ENCODE measurements around the gene FLYWCH2. TPM values are rescaled to one million over a fixed set of nuclear protein-coding genes. Genes with fewer than 3 reads are reported as not detected.
A peak's percentile ranks its signal among the peaks of the same experiment; 100 is the strongest.

Gene FLYWCH2
- total and polyA plus RNA-seq, 2 of the 13 experiments (the other 11 are each of a cell fraction or from before 2014, with no cell fraction given): 16.9 to 19.8 TPM

DNA sequence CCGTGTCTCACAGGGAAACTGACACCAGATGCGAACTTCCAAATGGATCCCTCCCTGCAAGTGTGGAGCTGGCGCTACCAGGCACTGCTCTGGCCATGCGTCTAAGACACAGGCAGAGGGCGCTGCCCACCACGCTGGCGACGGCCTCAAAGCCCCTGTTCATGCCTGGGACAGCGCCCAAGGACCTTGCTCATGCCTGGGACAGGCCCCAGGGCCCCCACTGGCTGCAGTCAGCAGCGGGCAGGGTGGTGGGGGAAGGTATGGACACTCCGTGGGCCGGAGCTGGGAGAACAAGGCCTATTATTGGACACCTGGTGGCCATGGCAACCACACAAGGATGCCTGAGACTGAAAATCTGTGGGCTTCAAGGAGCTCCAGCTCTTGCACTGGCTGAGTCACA, 44.1 kb upstream of the FLYWCH2 start (continued):
- TF ChIP-seq, protein P1, sequence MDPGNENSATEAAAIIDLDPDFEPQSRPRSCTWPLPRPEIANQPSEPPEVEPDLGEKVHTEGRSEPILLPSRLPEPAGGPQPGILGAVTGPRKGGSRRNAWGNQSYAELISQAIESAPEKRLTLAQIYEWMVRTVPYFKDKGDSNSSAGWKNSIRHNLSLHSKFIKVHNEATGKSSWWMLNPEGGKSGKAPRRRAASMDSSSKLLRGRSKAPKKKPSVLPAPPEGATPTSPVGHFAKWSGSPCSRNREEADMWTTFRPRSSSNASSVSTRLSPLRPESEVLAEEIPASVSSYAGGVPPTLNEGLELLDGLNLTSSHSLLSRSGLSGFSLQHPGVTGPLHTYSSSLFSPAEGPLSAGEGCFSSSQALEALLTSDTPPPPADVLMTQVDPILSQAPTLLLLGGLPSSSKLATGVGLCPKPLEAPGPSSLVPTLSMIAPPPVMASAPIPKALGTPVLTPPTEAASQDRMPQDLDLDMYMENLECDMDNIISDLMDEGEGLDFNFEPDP (CRISPR knock-in tag; conservative IDR thresholded peaks at IDR 0.05): no peak
- 0 out of 2 replicates have a peak, but pooled peaks have one; percentile 39 for TF ChIP-seq KAT8 (CRISPR knock-in tag; IDR thresholded peaks at IDR 0.05)
- TF ChIP-seq SOX13 (IDR thresholded peaks at IDR 0.05): no peak
- no peak for TF ChIP-seq SOX13 (CRISPR knock-in tag; conservative IDR thresholded peaks at IDR 0.05 in 1 of 2, IDR thresholded peaks at IDR 0.05 in 1 of 2)
- TF ChIP-seq ZNF430 (CRISPR knock-in tag; IDR thresholded peaks at IDR 0.05): no peak
- TF ChIP-seq ZC3H13 (CRISPR knock-in tag; IDR thresholded peaks at IDR 0.05): no peak
- TF ChIP-seq ADNP (CRISPR knock-in tag; IDR thresholded peaks at IDR 0.05): no peak
- TF ChIP-seq, protein P2, sequence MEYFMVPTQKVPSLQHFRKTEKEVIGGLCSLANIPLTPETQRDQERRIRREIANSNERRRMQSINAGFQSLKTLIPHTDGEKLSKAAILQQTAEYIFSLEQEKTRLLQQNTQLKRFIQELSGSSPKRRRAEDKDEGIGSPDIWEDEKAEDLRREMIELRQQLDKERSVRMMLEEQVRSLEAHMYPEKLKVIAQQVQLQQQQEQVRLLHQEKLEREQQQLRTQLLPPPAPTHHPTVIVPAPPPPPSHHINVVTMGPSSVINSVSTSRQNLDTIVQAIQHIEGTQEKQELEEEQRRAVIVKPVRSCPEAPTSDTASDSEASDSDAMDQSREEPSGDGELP (IDR thresholded peaks at IDR 0.05; ENCODE audit: borderline replicate concordance, low read depth): no peak
- TF ChIP-seq ZNF562 (CRISPR knock-in tag; IDR thresholded peaks at IDR 0.05; ENCODE audit: borderline replicate concordance): no peak
- TF ChIP-seq ZNF660 (CRISPR knock-in tag; IDR thresholded peaks at IDR 0.05; ENCODE audit: borderline replicate concordance, low read depth): no peak
- no peak for TF ChIP-seq ZNF317 (CRISPR knock-in tag; IDR thresholded peaks at IDR 0.05)
- TF ChIP-seq SMARCE1 (IDR thresholded peaks at IDR 0.05; ENCODE audit: borderline replicate concordance): no peak
- TF ChIP-seq PAX8 (CRISPR knock-in tag; IDR thresholded peaks at IDR 0.05; ENCODE audit: borderline replicate concordance): no peak
- TF ChIP-seq, protein P3, sequence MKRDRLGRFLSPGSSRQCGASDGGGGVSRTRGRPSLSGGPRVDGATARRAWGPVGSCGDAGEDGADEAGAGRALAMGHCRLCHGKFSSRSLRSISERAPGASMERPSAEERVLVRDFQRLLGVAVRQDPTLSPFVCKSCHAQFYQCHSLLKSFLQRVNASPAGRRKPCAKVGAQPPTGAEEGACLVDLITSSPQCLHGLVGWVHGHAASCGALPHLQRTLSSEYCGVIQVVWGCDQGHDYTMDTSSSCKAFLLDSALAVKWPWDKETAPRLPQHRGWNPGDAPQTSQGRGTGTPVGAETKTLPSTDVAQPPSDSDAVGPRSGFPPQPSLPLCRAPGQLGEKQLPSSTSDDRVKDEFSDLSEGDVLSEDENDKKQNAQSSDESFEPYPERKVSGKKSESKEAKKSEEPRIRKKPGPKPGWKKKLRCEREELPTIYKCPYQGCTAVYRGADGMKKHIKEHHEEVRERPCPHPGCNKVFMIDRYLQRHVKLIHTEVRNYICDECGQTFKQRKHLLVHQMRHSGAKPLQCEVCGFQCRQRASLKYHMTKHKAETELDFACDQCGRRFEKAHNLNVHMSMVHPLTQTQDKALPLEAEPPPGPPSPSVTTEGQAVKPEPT (CRISPR knock-in tag; IDR thresholded peaks at IDR 0.05; ENCODE audit: low read depth): no peak
- TF ChIP-seq, protein P4, sequence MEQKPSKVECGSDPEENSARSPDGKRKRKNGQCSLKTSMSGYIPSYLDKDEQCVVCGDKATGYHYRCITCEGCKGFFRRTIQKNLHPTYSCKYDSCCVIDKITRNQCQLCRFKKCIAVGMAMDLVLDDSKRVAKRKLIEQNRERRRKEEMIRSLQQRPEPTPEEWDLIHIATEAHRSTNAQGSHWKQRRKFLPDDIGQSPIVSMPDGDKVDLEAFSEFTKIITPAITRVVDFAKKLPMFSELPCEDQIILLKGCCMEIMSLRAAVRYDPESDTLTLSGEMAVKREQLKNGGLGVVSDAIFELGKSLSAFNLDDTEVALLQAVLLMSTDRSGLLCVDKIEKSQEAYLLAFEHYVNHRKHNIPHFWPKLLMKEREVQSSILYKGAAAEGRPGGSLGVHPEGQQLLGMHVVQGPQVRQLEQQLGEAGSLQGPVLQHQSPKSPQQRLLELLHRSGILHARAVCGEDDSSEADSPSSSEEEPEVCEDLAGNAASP (CRISPR knock-in tag; IDR thresholded peaks at IDR 0.05; ENCODE audit: borderline replicate concordance): peak; percentile 32; the same call in 1 of the 2 replicates
- TF ChIP-seq ZFP37 (CRISPR knock-in tag; IDR thresholded peaks at IDR 0.05; ENCODE audit: borderline replicate concordance): no peak
- no peak for TF ChIP-seq EED (CRISPR knock-in tag; IDR thresholded peaks at IDR 0.05)
- TF ChIP-seq ZNF180 (CRISPR knock-in tag; IDR thresholded peaks at IDR 0.05; ENCODE audit: borderline replicate concordance, low read depth): no peak
- TF ChIP-seq KAT7 (CRISPR knock-in tag; IDR thresholded peaks at IDR 0.05; ENCODE audit: borderline replicate concordance): no peak
- TF ChIP-seq ZNF329 (CRISPR knock-in tag; IDR thresholded peaks at IDR 0.05; ENCODE audit: low read depth): no peak
- TF ChIP-seq ZNF768 (CRISPR knock-in tag; IDR thresholded peaks at IDR 0.05): peak; percentile 62; the same call in 1 of the 2 replicates
- TF ChIP-seq, protein P5, sequence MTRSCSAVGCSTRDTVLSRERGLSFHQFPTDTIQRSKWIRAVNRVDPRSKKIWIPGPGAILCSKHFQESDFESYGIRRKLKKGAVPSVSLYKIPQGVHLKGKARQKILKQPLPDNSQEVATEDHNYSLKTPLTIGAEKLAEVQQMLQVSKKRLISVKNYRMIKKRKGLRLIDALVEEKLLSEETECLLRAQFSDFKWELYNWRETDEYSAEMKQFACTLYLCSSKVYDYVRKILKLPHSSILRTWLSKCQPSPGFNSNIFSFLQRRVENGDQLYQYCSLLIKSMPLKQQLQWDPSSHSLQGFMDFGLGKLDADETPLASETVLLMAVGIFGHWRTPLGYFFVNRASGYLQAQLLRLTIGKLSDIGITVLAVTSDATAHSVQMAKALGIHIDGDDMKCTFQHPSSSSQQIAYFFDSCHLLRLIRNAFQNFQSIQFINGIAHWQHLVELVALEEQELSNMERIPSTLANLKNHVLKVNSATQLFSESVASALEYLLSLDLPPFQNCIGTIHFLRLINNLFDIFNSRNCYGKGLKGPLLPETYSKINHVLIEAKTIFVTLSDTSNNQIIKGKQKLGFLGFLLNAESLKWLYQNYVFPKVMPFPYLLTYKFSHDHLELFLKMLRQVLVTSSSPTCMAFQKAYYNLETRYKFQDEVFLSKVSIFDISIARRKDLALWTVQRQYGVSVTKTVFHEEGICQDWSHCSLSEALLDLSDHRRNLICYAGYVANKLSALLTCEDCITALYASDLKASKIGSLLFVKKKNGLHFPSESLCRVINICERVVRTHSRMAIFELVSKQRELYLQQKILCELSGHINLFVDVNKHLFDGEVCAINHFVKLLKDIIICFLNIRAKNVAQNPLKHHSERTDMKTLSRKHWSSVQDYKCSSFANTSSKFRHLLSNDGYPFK (CRISPR knock-in tag; IDR thresholded peaks at IDR 0.05; ENCODE audit: borderline replicate concordance): peak; percentile 19; the same call in 1 of the 2 replicates
- 0 out of 2 replicates have a peak, but pooled peaks have one; percentile 38 for TF ChIP-seq RFX3 (CRISPR knock-in tag; IDR thresholded peaks at IDR 0.05)

Measured in HepG2 (cell line).